Stimulated activated CD8-positive, alpha-beta memory T cell treated with anti-CD3 and anti-CD28 coated beads, Interleukin-2, amount 100 ng/mL, for 1 hour (primary cell): ENCODE measurements around the gene MTUS2.

Experiments used
- DNase-seq, 2 donors: peaks; one replicate each; pipeline ENCODE4 v3.0.0-alpha.2; 2020; ENCODE audit warnings: low read depth in 2 of 2

The MTUS2 gene

DNA sequence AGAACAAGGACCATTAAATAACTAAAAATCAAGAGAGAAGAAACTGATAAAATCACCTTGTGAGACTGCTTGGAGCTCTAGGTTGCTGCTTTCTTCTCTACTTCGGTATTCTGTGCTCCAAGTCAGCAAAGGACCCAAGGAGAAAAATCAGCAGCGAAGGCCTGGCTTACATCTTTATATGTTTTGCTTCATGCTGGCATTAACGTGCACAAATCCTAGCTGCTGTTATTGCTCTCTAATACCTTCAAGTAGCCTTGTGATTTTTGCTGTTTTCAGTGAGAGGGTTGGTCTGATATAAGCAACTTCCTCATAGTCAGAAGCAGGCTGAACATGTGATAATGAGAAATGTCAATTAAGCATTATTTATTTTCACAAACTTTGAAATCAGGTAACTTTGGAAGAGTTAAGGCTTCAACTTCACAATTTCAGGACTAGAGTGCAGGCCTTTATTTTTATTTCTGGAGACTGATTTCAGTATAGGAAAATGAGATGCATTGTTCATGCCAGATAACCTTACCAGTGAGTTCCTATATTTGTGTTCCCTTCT is 410.2 kb downstream of the MTUS2 start:
- DNase-seq: no peak

DNA sequence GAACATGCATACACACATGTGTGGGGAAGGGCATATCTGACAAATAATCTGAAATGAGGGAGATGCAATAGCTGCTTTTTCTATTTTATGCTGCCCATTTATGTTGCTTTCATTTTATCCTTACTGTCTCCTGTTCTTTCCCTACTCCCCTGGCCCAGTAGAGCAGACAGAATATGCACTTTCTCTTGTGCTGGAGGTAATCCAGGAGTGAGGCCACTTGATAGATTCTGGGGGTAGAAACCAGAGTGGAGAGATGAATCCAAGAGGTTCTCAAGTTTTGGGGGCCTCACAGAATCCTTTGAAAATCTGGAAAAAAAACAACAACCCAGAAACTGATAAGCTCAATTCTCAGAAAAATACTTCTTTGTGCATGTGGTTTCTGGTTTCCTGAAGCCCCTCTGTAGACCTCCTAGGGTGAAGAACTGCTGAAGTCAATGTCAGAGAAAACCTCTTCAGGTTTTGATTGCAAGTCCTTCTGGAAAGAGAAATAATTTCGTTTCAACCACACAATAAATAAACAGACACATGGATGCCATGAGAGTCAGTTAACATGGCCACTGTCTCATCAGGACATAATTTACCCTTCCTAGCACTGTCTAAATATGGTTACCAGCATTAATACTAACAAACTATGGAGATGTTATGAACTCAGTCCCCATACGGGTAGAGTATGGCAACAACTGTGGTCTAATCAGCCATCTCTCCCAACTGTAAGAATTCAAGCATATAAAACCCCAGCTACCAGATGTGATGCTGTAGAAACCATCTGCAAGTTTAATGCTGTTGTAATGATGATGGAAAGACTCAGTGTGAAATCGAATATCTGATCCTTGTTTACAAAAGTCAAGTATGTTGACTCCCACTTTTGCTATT is 419.8 kb downstream of the MTUS2 start:
- no peak for DNase-seq

DNA sequence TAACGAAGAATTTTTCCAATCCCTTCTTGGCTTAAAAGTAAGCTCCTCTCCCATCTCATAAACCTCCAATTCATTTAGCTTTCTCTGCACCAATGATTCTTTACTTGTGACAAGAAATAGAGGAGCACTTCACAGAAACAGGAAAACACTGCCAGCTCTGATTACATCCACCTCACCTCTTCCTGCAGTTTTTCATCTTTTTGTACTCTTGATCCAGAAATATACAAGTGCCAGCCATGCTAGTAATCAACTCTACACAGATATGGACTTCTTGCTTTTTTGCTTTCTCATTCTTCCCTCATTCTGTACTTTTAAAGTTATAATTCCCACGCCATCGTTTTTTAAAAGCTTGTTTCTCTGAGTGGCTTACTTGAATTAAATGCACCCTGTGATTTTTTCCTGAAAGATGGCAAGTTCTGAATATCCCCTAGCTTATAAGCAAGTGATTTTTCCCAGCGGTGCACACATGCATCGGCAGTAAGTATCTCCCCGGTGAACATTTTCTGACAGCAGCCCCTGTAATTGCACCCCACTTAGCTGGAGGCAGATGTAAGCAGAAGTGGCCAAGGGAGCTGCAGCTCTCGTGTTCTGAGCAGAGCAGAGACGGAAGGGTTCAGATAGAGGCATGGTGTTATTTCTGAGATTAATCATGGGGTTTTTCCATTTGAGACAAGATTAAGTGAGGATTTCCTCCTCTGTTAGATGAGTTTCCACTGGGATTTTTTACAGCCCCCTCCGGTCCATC is 434.7 kb downstream of the MTUS2 start:
- no peak for DNase-seq

DNA sequence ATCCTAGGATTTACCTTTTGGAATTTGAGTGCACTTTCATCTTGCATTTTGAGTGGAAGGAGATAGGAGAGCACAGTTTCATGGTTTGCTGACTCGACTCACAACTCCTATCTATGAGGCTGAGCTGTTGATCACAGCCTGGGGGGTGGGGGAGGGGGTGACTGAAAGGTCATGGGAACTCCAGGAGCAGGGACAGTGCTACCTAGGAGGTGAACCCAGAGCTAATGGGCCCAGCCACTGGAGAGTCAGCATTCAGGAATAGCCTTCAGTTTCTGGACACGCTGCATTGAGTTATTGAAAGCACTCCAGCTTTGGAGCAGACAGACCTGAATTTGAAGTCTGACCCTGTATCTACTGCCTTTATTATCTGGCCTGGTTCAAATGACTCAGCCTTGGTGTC is 435.4 kb downstream of the MTUS2 start:
- DNase-seq: no peak

DNA sequence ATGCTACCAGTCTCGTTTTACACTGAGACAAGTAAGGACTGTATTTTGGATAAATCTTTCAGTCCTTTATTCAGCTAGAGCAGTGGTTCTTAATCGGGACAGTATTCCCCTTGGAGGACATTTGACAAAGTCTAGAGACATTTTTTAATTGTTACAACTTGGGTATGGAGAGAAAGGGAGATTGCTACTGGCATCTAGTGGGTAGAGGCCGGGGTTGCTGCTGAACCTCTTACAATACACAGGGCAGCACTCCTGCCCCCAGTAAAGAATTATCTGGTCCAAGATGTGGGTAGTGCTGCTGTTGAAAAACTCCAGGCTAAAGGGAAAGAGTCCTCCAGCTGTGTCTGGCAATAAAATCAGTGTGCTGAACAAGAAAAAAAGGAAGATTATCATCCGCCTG is 440.5 kb downstream of the MTUS2 start:
- no peak for DNase-seq

DNA sequence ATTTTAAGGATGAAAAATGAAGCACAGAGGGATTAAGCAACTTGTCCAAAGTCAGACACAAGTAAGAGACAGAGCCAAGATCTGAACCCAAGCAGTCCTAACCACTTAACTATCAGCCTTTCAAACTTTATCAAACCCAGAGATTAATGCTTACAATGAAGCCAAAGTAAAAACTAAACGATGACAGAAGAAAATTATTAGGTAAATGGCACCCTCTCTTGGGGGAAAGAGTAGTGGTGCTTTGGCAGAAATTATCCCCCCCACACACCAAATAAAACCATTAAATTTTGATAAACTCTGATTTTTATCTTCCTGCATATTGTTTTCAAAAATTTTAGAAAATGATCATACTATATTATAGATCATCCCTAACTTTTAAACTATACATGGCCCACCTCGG is 446.1 kb downstream of the MTUS2 start:
- DNase-seq: no peak

DNA sequence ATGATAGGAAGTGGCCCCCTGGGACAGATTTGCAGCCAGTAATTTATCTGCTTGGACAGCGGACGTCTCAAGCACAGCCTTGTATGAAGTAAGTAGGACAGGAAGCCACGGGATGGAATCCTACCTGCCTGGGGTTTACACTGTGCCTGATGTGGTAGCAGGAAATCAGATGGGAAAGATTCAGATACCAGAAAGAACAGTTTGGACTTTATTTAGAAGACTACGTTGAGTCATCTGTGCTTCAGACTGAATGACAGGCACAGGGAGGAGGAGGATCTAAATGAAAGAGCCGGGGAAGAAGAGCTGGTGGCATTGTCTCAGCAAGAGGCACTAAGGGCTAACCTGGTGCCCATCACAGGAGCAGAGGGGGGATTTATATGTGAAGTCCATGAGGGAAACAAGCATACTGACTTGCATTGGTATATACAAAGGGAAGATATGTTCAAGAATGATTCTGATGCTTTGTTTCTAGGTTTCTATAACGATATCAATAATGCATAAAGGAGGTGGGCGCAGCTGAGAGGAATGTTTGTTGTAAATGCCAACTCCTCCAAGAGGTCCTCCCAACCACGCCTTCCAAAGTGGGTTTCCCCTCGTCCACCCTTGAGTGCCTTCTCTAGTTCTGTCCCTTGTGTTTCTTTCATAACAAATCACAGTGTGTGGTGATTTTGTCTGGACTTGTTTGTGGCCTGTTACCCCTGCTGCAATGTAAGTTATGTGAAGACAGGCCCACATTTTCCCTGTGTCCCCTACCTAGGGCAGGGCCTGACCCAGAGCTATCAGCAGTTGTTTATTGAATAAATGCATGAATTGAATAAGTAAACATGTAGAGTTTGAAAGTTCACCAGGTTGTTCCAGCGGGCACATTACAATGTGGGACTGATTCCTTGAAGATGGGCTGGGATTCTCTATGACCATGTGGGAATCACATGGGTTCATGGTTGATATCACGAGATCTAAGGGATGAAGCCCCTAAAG is 446.9 kb downstream of the MTUS2 start:
- no peak for DNase-seq

DNA sequence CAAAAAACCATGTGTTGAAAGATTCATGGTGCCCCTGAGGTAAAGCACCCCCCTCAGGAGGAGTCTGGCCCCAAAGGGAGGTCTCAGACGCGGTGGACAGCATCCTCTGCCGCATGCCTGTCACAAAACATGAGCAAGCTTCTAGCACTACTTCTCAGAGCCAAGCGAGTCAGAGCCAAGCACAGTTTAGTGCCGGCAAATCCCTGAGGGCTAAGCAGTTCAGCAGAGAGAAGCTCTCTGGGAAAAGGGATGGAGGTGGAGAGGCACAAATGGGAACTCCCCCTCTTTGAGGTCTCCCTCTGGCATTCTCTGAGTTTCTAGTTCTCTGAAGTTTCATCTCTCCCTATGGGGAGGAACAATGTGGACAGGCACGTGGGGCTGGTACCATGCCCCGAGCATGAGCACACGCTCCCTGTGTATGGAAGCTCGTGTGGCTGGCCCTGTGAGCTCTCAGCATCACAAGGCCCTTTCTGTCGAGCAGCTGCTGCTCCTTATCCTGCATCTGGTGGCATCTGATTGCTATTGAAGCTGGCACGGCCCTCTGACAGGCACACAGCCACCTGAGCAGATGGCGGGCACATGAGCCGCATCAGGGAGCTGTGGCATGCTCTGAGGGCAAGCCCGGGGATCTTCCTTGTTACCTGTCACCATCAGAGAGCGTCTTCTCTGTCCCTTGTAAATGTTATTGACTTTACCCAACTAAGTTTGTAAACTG is 450.3 kb downstream of the MTUS2 start:
- DNase-seq: no peak

DNA sequence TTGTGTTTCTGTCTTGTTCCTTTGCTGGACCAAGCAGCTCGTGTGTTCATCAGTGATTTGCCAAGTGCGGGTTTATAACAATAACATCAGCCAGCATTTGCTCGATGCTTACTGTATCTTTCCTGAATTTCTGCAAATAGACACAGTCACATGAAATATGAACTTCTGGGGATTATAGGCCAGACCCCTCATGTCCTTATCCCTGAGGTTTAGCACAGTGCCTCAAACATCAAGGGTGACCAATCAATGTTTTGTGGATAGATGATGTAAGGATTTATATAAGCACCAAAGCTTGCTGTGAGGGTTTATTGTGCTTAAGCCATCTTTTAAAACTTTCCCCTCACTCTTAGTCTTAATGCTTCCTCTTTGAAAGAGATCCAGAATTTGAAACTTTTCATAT is 451.5 kb downstream of the MTUS2 start:
- no peak for DNase-seq

DNA sequence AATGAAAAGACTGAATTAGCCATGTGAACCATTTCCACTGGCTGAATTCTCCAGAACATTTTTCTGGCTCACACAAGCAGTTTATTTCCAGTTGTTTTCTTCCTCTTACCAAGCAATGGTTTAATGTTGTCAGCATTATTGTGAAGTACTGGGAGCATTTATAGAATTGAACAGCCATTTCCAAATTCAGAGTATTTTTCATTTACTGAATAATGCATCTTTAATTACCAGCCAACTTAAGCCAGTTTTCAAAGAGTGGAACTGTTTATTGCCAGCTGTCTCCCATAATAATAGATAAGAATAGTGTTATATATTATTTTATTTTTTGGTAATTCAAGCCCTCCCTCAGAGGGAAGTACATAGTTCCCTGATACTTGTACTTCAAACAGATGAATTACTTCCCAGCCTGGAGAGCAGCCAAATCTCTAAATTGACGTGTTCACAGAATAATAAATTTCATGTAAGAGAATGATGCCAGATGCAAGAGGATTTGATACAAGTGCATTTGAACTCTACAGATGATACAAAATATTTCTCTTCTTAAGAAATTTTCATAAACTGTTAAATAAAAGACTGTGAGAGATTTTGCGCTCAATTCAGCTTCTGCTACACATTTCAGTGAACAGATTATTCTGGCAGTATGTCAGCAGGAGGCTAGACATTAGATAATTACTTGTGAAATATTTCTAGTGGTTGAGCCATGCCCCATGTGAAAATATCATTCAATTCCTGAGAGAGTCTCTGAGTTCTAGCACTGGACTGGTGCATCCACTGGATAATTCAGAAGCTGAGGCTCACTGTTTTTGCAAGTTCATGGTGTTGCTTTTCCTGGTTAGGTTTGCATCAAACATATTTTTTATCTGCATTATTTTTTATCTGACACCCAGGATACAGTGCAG is 459.5 kb downstream of the MTUS2 start:
- DNase-seq: no peak

DNA sequence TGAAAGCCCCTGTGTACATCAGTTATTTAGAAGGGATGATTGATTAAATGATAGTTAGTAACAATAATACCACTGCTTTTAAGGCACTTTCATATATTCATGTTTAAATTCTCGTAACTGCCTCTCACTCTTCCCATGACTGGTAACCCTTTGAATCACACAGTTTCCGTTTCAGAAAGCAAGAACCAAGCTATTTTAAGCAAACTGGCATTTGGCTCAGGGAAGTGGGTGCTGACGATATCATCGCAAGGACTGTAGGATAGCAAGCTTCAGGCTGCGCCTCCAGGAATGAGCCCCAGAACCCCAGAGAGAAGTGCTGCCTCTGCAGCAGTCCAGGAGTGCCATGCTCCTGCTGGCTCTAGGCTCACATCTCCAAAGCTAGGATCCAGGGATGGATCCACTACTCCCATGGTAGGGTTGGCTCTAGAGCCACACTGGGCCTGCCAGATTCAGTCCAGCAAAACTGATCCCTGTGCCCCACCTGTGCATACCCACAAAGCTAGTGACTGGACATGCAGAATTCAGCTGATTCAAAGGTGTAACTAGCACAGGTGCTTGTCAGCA is 461.9 kb downstream of the MTUS2 start:
- no peak for DNase-seq

DNA sequence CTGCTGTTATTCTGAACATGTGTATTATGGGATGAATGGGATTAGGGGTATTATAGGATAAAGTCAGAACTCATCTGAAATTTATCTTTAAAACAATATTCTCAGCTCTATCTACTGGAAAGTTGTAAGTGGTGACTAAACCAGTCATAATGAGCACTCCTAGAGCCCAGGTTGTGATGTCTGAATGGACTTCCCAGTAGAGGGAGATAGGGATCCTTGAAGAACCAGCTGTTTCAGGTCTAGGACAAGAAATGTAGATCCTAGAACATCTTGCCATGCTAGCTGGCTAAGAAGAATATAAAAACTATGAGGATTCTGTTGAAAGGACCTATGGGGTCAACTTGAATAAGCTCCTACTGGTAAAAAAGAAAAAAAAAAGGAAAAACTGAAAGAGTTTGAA is 464.6 kb downstream of the MTUS2 start:
- DNase-seq: no peak

DNA sequence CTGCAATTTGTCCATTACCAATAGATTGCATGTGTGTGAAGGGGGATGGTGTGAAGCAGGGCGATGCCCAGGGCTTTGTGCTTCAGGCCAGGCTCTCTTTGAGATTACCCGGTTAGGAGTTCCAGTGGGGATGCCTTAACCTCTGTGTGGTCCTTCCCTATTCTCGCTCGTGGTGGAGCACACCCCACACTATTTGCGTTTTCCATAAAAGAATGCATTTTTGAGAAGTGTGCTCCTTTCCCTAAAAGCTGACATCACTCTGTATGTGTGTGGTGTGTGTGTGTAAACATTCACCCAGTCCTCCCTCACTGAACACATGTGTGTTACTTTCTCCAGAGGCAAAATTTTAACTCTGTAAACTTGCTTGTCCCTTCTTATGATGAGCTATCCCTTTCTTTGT is 467.1 kb downstream of the MTUS2 start:
- no peak for DNase-seq

DNA sequence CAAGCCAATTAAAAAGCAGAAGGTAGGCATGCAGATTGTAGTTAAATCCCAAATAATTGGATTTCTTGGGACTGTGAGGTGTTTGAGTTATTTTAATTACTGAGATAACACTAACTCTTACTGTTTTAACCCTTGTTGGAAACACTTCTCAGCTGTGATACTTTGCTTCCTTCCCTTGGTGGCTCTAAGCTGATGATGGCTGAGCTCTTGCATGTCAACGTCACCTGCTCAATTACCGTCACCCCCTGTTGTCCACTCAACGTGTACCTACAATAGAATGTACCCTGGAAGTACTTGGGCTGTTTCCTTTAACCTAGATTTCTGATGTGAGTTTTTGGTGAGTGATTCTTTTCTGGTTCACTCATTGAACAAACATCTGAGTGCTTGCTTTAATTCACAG is 471.9 kb downstream of the MTUS2 start:
- no peak for DNase-seq

DNA sequence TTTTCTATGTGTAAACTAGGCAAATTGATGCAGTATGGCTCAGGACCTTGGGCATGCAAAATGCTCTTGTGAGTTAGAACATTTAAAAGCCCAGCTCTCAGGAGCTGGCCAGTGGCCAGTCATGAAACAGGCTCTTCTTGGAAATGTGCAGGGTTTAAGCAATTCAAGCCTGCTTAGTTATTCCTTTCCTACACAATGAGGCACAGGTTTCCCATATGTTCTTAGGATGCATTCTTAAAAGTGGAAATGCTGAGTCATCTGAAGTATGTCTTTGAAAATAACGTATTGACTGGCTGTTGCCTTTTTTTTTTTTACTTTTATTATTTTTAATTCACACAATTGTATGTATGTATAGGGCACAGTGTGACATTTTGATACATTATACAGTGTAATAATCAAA is 474.7 kb downstream of the MTUS2 start:
- DNase-seq: no peak

DNA sequence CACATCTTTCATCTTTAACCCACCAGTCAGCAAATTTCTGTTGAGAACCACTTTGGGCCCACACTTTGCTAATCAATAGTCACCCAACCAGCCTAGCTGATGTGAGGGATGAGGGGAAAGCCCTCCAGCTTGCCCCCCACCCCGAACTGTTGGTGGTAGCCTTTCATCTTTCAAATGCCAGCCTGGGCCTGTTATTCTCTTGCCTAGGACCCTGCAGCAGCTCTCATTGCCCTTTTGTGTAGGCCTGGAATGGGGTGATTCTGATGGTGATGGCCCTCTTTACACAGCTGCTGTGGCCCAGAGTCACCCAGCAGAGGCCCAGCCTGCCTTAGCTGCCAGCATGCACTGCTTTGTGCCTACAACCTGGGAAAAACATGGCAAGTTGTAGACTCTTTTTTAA is 480.9 kb downstream of the MTUS2 start:
- DNase-seq: no peak

DNA sequence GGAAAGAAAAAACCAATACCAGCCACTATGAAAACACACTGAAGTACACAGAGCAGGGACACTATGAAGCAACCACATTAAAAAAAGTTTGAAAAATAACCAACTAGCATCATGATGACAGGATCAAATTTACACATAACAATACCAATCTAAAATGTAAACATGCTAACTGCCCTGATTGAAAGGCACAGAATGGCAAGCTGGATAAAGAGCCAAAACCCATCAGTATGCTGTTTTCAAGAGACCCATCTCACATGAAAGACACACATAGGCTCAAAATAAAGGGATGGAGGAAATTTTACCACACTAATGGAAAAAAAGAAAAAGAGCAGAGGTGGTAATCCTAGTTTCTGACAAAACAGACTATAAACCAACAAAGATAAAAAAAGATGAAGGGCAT is 484.0 kb downstream of the MTUS2 start:
- DNase-seq: no peak

DNA sequence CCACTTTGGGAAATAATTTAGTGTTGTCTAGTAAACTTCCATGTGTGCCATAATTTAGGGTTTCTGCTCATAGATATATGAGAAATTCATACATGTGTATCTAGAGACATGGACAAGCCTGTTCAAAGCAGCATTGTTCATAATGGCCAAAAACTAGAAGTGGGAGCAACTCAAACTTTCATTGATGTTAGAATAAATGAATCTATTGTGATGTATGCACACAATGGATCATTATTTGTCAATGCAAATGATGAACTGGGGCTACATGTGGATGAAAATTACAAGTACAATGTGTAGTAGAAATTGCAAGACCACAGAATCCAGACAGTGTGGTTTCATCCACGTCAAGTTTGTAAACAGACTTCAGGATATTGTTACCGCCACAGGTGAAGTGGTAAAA is 490.7 kb downstream of the MTUS2 start:
- no peak for DNase-seq

DNA sequence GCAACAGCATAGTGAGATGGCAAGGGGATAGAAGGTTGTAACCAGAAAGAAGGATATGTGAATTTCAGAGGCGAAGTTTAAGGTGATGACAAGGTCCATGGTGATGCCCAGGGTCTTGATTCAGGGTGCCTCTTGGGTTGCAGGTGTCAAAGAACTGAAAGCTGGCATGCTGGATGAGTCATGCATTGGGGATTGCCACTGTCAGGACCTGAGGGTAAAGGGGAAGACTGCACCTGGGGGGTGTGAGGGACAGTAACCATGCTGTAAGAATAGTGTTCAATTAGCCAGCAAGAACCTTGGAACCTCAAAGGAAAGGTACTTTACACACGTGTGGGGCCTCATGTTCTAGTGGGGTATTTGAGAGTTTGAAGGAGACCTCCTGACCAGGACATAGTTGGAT is 495.7 kb downstream of the MTUS2 start:
- DNase-seq: no peak

DNA sequence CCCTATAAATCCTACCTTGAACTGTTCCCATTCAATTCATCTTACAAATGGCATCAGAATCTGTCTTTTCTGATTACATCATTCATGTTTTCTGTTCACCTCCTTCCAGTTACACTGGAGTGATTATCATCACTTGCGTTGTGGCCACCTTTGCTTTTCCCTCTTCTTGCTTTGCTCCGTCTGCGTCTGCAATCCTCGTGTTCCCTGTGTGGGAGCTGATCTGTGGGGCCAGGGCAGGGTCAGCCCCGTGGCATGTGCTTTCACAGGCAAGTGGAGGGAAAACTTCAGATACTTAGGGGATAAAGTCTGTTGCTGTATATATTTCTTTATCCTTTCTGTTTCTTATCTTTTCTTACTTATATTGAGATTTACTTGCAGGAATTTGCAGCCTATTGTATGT is 497.7 kb downstream of the MTUS2 start:
- no peak for DNase-seq
